GM21723 (cell line): ENCODE results near the gene CRY1.

Experiments
- ATAC-seq: cut with Tn5 transposase; IDR thresholded peaks from one replicate; pipeline ENCODE4 v1.9.1; 2021; ENCODE audit warnings: mild to moderate bottlenecking, moderate library complexity; ENCODE audit not compliant: unreplicated experiment

The CRY1 gene

DNA sequence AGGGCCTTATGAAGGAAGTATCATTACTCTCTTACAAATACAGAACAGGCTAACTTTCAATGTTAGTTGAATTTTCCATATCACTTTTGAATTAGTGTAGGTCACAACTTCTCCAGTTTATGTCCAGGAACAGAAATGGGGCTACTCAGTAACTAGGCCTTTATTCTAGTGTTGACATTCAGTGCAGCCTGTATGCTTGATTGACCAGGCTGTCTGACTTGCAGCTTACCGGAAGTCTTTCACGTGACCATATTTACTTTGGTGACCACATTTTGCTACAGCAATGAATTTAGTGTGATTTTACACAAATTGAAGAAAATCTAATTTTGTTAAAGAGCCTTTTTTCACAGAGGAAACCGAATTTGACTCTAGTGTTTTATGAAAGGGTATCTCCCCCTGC, 118.8 kb downstream of the CRY1 start:
- no peak for ATAC-seq

DNA sequence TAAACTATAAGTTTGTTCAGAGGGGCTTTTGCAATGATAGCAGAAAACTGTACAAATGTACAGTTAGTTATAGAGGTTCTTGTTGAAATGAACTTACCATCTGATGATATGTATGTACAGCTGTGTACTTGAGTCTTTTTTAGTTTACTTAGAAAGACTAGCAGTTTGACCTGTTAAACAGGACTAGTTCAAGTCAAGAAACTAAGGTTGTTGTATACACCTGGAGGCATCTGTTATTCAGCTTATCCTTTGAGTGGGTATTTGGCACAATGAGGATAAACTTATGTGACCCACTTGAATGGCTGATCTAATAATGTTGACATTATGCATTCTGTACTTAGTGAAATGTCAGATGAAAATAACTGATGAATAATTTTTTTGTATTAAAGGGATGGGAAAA, 119.8 kb downstream of the CRY1 start:
- no peak for ATAC-seq

DNA sequence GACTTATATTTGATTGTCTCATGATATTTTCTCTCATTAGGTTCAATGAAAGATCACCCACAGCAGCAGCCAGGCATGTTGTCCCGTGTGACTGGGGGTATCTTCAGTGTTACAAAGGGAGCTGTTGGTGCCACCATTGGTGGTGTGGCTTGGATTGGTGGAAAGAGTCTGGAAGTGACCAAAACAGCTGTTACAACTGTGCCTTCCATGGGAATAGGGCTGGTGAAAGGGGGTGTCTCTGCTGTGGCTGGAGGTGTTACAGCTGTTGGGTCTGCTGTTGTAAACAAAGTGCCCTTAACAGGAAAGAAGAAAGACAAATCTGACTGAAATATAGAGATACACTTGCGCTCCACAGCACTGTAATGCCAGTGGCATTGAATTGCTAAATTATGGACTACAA, 122.3 kb downstream of the CRY1 start:
- ATAC-seq: no peak

DNA sequence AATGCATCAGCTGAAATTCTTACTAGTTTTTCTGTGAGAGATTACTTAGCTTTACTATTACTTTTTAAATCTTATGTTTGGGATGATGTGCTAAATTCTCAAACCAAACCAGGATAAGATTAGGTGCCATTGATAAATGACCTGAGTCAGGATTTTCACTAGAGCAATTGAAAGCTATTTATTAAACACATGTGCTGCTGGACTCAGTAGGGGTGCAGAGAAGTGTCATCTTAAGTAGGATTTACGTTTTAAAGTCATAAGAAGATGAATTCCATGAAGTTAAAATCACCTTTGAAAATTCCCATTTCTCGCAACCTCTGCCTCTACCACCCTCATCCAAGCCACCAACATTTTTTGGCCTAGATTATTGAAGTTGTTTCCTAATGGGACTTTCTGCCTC, 128.8 kb downstream of the CRY1 start:
- no peak for ATAC-seq

DNA sequence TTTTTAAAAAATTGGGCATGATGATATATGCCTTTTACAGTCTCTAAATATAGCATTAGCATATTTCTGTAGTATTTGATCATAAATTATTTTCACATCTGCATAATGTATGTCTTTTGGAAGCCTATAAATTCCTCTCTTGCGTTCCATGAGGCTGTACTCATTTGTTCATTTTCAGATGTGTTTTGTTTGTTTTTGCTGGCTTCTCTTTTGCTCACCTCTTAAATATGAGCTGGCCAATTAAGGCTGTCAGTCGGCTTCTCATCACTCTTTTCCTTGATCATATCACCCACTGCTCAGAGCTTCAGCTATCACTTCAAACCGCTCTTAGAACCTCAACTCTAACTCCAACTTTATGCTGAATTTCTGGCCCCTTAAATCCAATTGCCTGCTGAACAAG, 131.1 kb downstream of the CRY1 start:
- ATAC-seq: no peak

DNA sequence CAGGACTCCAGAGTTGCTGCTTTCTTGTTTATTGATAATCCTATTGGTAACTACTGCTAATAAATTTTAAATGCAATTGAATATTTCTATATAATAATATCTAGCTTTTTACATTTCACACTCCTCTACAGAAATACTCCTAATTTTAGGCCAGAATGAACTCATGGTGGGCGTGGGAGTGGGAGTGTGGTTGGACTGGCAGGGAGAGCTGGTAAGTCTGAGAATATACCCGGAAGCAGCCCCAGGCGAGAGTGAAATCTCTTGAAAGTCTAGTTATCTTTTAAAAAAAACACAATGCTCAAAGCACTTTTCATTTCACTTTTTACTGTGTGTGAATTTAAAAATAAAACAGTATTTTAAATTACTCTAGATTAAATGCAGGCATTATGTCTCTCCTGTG, 132.9 kb downstream of the CRY1 start:
- ATAC-seq: no peak

DNA sequence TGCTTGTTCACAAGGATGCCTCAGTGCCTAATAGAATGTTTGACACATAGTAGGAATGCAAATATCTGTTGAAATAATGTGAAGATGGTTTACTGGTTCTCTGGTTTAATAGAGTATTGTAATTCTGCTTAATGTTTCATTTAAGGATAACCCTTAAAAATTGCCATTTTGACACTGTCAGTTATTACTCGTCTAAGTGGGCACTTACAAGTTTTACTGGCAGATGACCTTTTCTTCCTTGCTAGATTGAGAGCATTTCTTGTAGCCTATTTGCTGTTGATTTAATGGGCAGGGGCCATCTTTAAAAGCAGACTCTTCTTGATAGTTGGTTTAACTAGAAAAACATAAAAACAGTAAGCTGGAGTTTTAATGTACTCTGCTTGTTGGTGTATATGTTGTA, 135.8 kb downstream of the CRY1 start:
- ATAC-seq: no peak

DNA sequence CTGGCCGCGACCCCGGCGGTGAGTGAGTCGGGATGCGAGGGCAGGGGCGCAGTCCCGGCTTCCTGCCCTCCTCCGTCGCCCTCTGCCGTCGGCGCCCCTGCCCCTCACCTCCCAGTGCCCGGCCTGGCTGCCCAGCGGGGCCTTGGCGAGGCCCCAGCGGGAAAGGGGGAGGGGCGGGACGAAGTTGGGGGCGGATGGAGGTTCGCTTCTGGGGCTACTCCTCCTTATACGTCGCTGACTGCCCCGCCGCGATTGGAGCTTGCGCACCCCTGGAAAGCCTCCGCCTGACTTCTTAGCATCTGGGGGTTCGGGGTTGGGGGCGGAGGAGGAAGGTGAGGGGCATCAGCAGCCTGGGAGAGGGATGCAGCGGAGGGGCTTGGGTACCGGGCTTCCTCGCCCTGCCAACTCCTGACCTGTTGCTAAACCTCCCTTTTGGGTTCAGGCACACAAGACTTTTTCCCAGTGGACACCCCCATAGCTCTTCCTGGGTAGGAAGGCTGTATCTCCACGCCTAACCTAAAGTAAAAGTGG, 137.2 kb downstream of the CRY1 start:
- peak; percentile 48 for ATAC-seq

DNA sequence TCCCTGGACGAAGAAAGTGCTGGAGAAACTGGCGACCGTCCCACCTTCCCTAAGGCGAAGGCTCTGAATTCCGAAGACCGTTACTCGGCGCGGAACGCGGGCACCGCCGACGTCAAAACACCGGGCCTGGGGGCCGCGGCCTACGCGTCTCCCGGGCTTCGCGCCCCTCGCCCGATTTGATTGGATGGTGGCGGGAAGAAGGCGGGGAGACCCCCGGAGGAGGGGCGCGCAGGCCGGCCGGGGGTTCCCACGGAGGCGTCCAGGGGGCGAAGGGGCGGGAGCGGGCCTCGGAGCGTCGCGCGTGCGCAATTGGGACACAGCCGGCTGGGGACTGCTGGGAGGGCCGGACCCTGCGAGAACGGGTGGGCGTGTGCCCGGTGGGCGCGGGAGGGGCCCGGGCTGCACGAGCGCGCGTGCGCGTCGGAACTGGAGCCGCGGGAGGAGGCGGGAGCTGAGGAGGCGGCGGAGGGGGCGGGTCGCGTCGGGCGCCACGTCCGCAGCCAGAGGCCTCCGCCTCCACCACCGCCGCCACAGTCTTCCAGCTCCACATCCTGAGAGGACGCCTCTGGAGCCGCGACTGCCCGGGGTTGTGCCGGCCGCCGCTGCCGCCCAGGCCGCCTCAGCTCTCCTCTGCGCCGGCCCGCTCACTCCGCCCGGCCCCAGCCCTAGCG, 137.8 kb downstream of the CRY1 start, which contains the start of gene TMEM263:
Gene TMEM263, plus strand, starts transcription at position 531 of the 671 bp plus-strand sequence. CDS start 11,210 bp downstream, outside the sequence.
- ATAC-seq: peak; percentile 80

DNA sequence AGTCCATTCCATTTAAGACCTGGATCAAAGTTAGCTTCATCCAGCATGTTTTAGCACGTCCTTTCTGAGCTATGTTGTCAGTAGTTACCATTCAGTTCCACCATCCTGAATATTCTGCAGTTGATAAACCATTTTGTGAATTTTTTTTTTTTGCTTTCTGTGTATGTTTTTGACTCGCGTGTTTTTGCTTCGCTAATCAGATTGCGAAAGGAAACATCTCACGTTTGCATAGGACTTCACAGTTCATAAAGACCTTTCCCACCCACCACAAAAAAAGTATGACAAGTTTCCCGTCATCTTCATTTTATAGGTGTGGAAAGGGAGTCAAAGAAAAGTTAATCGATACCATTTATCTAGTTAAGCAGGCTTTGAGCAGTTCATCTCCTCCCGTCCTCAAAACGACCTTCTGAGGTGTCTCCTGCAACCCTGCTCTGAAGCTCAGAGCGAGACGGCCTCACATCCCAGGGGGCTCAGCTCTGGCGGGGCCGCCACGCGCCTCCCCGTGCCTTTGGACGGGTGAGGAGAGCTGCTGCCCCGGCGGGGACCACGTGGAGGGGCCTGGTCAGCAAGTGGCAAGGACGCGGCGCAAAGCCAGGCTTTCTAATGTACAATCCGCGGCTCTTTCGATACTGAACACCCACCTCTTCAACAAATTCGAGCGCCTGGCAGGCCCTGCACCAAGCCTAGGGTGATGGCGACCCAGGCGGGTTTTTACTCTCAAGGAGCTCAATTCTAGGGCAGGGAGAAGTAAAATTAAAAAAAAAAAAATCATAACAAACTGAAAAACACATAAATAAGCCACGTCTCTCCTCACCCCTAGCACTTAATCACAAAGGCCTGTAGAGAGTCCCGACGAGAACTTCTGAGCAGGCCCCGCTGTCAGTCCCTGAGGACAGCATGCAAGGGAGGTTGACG, 138.6 kb downstream of the CRY1 start:
- peak; percentile 22 for ATAC-seq

DNA sequence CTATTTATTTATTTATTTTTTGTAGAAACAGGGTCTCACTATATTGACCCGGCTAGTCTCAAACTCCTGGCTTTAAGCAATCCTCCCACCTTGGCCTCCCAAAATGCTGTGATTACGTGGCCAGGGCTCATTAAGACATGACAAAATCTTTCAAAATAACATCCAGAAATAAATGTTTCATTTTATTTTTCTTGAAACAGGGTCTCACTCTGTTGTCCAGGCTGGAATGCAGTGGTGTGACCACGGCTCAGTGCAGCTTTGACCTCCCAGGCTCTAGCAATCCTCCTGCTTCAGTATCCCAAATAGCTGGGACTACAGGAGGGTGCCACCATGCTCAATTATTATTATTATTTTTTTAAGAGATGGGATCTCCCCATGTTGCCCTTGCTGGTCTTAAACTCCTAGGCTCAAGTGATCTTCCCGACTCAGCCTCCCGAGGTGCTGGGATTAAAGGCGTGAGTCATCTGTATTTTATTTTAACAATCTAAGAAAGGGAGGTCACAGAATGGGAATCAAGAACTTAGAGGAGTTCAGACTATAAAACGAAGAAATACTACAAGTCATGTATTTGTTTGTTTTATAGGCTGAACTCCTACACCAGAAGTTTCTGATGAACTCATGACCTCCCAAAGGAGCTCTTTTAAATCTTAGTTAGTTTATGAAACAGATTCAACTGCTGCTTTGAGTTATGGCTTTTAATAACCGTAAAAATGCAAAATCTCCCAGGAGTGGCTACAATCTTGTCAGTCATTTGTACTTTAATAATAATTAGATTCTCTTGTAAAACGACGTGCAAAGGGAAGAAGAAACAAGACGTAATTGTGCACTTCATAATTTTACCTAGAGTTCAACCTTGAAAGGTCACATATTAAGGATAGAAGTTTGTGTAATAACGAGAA, 139.7 kb downstream of the CRY1 start:
- no peak for ATAC-seq

DNA sequence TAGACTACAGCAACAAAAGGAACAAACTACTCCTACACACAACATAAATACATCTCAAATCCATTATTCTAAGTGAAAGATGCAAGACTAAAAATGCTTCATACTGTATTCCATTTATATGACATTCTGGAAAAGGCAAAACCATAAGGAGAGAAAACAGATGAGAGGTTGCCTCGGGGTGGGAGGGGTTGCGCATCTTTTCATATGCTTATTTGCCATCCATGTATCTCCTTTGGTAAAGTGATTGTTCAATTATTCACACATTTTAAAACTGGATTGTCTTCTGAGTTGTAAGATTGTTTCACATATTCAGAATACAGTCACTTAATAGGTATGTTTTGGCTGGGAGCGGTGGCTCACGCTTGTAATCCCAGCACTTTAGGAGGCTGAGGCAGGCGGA, 142.8 kb downstream of the CRY1 start:
- ATAC-seq: no peak

DNA sequence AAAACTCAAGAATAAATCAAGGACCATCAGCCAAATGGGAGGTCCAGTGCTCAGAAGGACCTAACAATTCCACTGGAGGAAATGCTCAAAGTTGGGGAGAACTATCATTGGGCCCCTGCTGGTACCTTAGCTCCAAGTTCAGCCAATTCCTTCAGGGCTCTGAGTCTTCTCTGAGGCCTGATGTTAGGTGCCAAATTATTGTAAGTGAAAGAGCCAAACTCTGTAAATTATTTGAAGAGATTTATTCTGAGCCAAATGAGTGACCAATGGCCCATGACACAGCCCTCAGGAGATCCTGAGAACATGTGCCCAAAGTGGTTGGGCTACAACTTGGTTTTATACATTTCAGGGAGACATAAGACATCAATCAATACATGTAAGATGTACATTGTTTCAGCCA, 145.9 kb downstream of the CRY1 start:
- no peak for ATAC-seq

DNA sequence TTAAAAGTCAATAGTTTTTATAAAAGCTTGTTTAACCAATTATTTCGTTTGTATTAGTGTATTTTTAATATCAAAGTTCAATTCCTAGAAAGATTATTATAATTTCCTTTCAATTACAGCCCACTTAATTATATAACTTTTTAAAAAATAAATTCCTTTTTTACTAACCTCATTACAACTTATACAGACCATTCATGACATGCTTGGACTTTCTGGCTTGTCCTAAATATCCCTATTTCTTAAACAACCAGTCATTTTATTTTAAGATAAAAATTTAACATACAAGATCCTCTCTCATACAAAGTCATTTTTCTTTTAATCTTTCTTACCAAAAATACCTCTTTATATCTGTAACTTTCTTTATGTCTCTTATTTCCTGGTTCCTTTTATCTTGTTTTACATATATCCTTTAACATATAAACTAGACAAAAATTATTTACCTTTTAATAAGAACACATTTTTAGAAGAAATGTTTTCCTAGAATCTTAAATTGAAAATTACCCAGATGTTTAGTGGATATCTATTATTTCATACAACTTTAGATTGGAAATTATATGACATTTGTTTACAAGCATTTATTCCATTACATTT, 148.0 kb downstream of the CRY1 start:
- no peak for ATAC-seq

DNA sequence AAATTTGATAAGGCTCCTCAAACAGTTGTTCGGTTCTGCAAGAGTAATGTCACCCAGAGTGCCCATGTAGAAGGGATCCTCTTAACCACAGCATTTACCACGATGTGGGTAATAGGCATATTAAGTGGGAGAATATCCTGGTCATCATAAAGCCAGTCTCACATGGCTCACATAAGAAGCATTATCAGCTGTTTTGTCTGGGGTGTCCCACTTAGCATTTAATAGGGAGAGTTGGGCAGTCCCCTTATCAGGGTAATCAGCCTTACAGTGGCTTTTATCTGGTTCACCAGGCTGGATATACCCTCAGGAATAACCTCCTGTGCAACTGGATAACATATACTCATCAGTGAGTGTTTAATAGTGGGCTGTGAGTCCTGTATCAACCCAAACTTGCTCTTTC, 150.6 kb downstream of the CRY1 start:
- ATAC-seq: no peak

DNA sequence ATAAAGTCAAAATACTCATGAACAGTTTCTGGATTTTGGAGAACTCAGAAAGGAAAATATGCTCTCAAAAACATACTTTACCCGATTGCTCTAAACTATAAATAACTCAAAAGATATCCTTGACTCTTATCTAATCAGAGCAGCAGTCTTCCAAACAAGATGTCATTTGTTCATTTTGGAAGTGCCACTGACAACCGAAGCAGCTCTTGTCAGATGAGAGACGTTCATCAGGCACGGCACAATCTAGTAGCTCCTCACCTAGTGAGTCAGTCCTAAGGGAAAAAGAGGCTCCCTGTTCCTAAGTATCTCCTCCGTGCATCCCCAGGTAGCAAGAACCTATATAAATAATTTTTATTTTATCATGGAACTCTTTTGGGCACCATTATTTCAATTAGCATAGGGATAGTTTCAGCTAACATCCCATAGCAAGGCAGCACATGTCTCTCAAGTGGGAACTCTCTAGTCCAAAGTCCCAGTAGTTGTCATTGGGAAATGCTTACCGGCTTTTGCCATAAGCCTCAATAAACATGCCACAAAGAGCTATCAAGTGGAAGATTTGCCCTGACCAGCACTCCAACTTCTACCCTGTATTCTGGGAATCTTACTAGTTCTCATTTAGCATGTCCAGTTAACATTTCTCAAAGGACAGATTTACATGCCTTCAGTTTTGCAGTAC, 151.7 kb downstream of the CRY1 start:
- ATAC-seq: no peak
